ENCODE data around the gene KIFC3.
"Not testable (repeated sequence)": the region's sequence is repeated elsewhere in the genome, so short reads cannot be mapped to it uniquely, and the experiment has no call there.

KIFC3 gene

GRCh38 chr16:57824888-57825287, 22.6 kb upstream of the KIFC3 start:
- DNase-seq (ENCODE audit: low read depth, low spot score), result peak; percentile 90

- no peak for DNase-seq (ENCODE audit: low read depth, low spot score)
Observed at GRCh38 chr16:57823836-57824235, 21.5 kb upstream of the KIFC3 start.

GRCh38 chr16:57822856-57823255, 20.6 kb upstream of the KIFC3 start:
- no peak for DNase-seq (ENCODE audit: low read depth, low spot score)

- no peak for DNase-seq (ENCODE audit: low read depth, low spot score)
Observed at GRCh38 chr16:57822018-57822553, 19.8 kb upstream of the KIFC3 start.

- DNase-seq (ENCODE audit: low read depth, low spot score), result no peak
Observed at GRCh38 chr16:57821149-57821971, 19.1 kb upstream of the KIFC3 start.

- no peak for DNase-seq (ENCODE audit: low read depth, low spot score)
Observed at GRCh38 chr16:57818377-57819064, 16.2 kb upstream of the KIFC3 start.

GRCh38 chr16:57817680-57818079, 15.4 kb upstream of the KIFC3 start:
- no peak for DNase-seq (ENCODE audit: low read depth, low spot score)

GRCh38 chr16:57815987-57816745, 13.9 kb upstream of the KIFC3 start:
- peak; percentile 96 for DNase-seq (ENCODE audit: low read depth, low spot score)

- DNase-seq (ENCODE audit: low read depth, low spot score), result no peak
Observed at GRCh38 chr16:57814896-57815295, 12.6 kb upstream of the KIFC3 start.

GRCh38 chr16:57813466-57813865, 11.2 kb upstream of the KIFC3 start:
- DNase-seq (ENCODE audit: low read depth, low spot score), result no peak

- DNase-seq (ENCODE audit: low read depth, low spot score), result not testable (repeated sequence)
Observed at GRCh38 chr16:57811340-57811739, 9.0 kb upstream of the KIFC3 start.

- DNase-seq (ENCODE audit: low read depth, low spot score), result peak; percentile 86
Observed at GRCh38 chr16:57810197-57811031, 8.1 kb upstream of the KIFC3 start.

- DNase-seq (ENCODE audit: low read depth, low spot score), result no peak
Observed at GRCh38 chr16:57809276-57810196, 7.2 kb upstream of the KIFC3 start.

- DNase-seq (ENCODE audit: low read depth, low spot score), result no peak
Observed at GRCh38 chr16:57808589-57809228, 6.4 kb upstream of the KIFC3 start.

GRCh38 chr16:57807968-57808528, 5.8 kb upstream of the KIFC3 start:
- DNase-seq (ENCODE audit: low read depth, low spot score), result peak; percentile 88

- no peak for DNase-seq (ENCODE audit: low read depth, low spot score)
Observed at GRCh38 chr16:57807252-57807967, 5.1 kb upstream of the KIFC3 start.

- DNase-seq (ENCODE audit: low read depth, low spot score), result no peak
Observed at GRCh38 chr16:57805176-57805575, 2.9 kb upstream of the KIFC3 start.

GRCh38 chr16:57804111-57804837, 2.0 kb upstream of the KIFC3 start:
- no peak for DNase-seq (ENCODE audit: low read depth, low spot score)
